Stimulated activated CD8-positive, alpha-beta memory T cell treated with anti-CD3 and anti-CD28 coated beads, Interleukin-4, amount 100 ng/mL, for 24 hours (primary cell): ENCODE results near the gene SMG6.

Source experiments
- DNase-seq: peaks from one replicate; pipeline ENCODE4 v3.0.0-alpha.2; 2020; ENCODE audit warnings: low read depth

The SMG6 gene

DNA sequence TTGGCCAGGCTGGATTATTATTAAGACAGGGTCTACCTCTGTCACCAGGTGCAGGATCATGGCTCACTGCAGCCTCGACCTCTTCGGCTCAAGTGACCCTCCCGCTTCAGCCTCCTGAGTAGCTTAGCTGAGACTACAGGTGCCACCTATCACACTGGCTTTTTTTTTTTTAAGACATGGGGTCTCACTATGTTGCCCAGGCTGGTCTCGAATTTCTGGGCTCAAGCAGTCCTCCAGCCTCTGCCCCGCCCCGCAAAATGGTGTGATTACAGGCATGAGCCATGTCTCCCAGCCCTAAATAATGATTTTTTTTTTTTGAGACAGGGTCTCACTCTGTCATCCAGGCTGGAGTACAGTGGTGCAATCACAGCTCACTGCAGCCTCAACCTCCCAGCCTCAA is 256.0 kb downstream of the SMG6 start:
- no peak for DNase-seq

GRCh38 chr17:2044263-2044894 is 259.2 kb downstream of the SMG6 start:
- DNase-seq: no peak

- DNase-seq: no peak
Measured at GRCh38 chr17:2043785-2044184, 259.8 kb downstream of the SMG6 start.

DNA sequence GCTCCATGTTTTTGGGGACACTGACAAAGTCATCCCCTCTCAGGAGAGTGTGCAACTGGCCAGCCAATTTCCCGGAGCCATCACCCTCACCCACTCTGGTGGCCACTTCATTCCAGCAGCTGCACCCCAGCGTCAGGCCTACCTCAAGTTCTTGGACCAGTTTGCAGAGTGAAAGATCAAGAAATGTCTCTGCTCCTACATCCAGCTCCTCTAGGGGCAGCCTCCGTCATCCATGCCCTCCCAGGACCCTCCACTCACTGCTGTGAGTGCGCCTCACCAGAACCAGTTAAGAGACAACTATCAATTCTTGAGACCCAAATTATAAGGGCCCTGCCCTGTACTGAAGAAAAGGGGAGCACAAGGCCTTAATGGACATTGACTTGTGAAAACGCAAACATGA is 260.7 kb downstream of the SMG6 start:
- no peak for DNase-seq

- no peak for DNase-seq
Measured at GRCh38 chr17:2042390-2042847, 261.2 kb downstream of the SMG6 start.

DNA sequence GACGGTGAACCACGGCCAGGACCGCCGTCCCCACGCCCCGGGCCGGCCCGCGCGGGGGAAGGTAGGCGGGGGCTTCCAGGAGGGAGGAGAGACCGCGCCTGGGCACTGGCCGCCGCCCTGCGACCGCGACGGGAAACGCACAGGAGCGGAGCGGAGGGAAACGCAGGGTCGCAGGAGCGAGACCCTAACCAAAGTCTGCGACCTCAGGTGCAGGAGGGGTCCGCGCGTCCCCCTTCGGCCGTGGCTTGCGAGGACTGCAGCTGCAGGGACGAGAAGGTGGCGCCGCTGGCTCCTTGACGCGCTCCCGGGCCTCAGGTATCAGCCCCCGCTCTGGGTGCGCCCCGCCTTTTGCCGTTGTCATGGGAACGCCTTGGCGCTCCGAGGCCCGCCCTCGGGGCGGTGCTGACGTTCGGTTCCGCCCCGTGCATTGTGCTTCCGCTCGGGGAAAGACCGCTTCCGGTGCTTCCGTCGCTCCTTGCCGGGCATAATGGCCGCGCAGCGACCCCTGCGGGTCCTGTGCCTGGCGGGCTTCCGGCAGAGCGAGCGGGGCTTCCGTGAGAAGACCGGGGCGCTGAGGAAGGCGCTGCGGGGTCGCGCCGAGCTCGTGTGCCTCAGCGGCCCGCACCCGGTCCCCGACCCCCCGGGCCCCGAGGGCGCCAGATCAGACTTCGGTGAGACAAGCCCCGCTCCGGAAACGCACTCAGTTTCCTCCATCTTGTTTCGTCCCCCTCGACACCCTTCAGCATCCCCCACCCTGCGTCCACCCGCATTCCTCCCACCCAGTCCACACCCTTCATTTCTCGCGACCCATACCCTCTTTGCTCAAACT is 261.8 kb downstream of the SMG6 start, which contains the start of gene OVCA2:
Gene OVCA2 (plus strand): TSS at position 462 of the 829 bp plus-strand sequence. CDS start 26 bp downstream, at position 488.
- DNase-seq: peak; percentile 95

DNA sequence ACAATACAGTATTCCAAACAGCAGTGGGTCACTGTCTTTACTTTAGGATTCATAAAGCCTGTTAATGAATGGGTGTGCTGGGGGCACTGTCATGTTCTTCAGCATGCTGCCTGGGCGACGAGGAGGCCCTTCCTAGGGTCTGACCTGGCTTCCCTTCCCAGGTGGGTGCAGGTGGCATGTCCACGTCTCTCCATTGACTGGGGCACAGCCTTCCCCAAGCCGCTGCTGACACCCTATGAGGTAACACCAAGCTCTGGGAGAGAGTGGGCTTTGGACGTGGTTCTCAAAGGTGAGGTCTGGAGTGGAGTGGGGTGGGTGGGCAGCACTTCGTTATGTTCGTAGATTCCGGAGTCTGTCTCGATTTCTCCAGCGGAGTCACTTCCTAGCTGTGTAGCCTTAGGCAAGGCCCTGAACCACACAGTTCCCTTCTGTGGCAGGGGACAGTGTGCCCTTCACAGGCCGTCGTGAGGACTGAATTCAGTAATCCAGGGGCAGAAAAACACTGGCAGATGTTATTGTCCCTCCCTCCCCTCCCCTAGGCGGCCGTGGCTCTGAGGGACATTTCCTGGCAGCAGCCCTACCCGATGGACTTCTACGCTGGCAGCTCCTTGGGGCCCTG is 262.5 kb downstream of the SMG6 start:
- no peak for DNase-seq

- DNase-seq: no peak
Measured at GRCh38 chr17:2040219-2040827, 263.3 kb downstream of the SMG6 start.

- DNase-seq: no peak
Measured at GRCh38 chr17:2037155-2037554, 266.4 kb downstream of the SMG6 start.

DNA sequence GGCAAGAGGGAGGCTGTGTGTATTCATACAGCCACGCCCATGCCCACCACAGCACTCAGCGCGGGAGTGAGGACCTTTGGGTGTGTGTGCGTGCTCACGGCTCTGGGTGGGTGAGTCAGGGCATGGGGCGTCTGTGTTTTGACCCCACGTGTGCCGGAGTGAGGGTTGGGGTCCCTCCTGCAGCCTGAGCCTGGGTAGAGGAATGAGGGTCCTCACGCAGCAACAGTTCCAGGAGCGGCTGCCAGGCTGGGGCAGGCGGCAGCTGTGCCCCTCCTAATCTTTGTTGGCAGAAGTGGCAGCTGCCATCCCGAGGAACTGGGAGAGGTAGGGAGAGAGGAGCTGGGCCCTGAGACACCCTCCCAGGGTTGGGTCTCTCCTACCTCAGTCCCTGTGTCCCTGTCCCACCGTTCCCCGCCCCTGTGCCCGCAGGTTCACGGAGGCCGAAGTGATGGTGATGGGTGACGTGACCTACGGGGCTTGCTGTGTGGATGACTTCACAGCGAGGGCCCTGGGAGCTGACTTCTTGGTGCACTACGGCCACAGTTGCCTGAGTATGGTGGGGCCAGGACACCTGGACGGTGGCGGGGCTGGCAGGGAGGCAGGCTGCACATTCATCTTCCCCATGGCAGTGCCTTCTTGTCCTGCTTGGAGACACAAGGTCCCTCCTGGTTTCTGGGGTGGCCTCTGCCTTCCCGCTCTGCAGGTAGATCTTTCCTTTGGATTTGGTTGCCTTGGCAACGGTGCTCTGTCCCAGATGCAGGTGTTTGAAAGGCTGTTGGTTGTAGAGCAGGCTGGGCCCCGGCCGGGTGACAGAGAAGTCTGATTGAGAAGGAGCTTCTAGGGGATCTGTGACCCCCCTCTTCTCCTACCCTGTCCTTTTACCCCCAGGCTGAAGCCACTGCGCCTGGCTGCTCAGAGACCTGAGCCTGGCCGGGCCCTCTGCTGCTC is 267.8 kb downstream of the SMG6 start:
- no peak for DNase-seq

GRCh38 chr17:2034806-2035540 is 268.6 kb downstream of the SMG6 start:
- DNase-seq: no peak

- no peak for DNase-seq
Measured at GRCh38 chr17:2034157-2034556, 269.4 kb downstream of the SMG6 start.

GRCh38 chr17:2033153-2033552 is 270.4 kb downstream of the SMG6 start:
- DNase-seq: no peak

DNA sequence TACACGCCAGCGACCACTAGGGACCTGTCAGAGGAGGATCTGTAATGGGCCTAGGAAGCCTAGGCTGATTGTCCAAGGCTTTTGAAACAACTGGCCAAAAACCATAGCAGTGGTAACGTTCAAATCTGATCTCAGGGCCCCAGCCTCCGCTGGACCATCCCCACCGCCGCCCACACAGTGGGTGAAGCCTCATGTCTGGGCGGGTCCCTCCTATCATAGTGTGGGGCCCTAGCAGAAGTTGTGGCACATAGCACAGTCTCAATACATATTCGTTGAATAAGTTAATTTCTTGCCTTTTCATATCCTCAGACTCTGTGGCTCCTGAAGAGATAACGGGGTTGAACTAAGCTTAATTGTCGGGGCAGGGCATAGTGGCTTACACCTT is 272.8 kb downstream of the SMG6 start:
- no peak for DNase-seq

DNA sequence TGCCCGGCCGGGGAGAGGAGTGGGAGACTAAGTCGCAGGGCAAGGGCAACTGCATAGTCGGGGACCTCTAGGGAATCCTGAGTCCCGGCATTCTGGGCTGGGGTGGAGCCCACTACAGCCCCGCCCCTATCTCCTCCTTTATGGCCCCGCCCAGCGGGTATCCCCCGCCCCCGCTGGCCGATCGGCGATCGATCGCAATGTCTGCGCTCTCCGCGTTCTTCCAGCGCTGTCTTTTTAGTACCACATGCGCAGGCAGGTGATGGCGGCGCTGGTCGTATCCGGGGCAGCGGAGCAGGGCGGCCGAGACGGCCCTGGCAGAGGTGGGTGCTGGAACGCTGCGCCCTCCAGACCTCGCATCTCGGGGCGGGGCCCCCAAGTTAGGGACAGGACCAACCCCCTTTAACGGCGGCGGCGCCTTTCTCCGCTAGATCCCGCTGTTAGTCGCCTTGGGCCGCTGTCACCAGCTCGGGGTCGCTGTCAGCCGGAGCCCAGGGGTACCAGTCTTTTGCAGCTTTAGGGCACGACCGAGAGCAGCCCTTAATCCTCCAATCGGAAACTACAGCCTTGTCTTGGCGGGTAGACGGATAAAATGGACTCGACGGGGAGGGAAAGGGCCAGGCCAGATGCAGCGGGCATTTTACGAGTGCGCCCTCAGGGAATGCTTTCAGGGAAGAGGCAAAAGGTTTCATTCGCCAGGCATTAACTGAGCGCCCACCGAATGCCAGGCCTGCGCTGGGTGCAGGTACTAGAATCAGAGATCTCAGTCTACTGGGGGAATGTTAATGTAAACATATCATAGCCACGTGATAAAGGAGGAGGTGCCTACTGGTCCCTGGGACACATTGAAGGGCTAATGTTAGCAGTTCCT is 273.4 kb downstream of the SMG6 start, which contains the start of gene DPH1:
Gene DPH1 (plus strand): TSS at position 243 of the 868 bp plus-strand sequence. CDS start 17 bp downstream, at position 260.
- DNase-seq: peak; percentile 79

- DNase-seq: no peak
Measured at GRCh38 chr17:2028737-2029136, 274.8 kb downstream of the SMG6 start.

GRCh38 chr17:2028234-2028614 is 275.4 kb downstream of the SMG6 start:
- no peak for DNase-seq

DNA sequence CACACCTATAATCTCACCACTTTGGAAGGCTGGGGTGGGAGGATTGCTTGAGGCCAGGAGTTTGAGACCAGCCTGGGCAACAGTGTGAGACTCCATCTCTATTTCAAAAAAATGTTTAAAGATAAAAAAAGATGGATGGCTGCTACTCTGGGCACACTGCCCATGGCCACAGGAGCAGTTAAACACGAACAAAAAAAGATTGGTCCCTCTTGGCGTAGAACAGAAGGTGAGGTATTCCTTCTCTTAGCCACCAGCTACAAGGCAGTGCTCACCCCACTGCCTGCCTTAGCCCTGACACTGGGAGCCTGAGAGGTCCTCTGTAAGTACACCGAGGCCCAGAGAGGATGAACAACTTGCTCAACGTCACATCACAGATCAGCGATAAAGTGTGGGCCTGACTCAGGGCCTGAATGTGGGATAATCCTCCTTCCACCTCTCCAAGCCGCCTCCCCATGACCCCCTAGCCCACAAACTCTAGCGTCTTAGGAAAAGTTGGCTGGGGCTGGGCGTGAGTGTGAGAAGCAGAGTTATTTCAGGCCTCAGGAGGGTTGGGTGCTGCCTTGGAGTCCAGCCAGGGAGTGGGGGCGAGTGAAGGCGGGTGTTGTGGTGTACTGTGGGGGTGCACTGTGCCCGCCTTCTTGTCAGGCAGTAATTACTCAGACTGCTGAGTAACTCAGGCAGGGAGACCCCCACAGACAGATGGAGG is 275.9 kb downstream of the SMG6 start:
- DNase-seq: no peak
